DMS53 treated with DMSO at 0.1 percent for 48 hours (cell line): ENCODE measurements around the gene DFFB.
"Not testable (repeated sequence)": the region's sequence is repeated elsewhere in the genome, so short reads cannot be mapped to it uniquely, and the experiment has no call there.

ENCODE experiments used
- DNase-seq: peaks from one replicate; lab custom pipeline; 2025; ENCODE audit not compliant: unreplicated experiment; lab: John Stamatoyannopoulos, UW

The DFFB gene

GRCh38 chr1:3908886-3909517, 51.7 kb downstream of the DFFB start:
- no peak for DNase-seq

- DNase-seq: no peak
Measured at GRCh38 chr1:3909615-3910014, 52.3 kb downstream of the DFFB start.

DNA sequence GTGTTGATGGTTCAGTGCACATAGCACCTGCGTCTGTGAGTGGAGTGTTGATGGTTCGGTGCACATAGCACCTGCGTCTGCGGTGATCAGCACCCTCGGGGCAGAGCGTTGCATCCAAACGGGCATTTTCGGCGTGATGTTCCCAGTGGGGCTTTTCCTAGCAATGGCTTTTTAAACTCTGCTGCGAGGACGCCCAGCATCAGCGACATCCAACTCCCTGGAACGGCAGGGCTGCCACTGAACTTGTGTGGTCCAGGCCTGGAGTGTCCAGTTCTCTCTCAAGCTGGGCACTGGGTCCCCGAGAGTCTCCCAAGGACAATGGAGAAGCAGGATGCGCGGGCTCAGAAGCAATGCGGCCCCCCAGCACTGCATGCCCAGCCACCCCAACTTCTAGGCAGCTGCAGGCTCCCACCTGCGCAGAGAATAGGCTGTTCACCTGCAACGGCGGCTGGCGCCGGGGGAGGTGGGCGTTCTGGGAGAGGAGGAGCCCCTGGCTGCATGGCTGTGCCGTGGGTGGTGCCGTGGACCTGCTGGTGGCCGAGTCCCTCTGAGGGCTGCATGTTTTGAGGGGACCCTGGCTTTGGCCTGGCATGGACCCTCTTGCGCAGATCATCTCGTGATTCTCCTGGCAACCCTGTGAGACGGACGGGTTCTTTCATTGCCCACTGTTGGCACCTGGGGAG, 52.9 kb downstream of the DFFB start:
- peak; percentile 61 for DNase-seq

- DNase-seq: peak; percentile 81
Measured at GRCh38 chr1:3910857-3911845, 53.9 kb downstream of the DFFB start.

GRCh38 chr1:3911981-3912808, 54.9 kb downstream of the DFFB start:
- DNase-seq: no peak

GRCh38 chr1:3912809-3913685, 55.8 kb downstream of the DFFB start:
- no peak for DNase-seq

DNA sequence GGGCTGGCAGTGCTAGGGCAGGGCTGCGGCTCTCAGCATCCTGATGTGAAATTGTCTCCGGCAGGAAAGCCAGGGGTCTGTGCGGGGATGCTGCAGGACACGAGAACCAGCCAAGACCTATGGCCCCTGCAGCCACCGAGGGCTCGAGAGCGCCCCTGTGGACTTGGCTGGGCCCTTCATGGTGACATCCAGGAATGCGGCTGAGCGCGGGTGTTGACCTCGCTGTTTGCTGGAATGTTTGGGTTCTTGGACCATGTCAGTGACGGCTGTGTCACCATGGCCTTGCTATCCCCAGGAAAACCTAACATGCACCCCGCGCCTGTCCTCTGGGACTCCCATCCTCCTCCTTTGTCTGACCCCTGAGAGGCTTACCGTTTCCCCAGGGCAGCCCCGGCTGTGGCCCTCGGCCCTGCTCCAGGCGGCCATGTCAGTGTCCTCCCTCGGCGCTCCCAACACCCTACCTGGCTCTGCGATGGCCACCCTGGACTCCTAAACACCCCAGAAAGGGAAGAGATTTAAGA, 57.1 kb downstream of the DFFB start:
- no peak for DNase-seq

DNA sequence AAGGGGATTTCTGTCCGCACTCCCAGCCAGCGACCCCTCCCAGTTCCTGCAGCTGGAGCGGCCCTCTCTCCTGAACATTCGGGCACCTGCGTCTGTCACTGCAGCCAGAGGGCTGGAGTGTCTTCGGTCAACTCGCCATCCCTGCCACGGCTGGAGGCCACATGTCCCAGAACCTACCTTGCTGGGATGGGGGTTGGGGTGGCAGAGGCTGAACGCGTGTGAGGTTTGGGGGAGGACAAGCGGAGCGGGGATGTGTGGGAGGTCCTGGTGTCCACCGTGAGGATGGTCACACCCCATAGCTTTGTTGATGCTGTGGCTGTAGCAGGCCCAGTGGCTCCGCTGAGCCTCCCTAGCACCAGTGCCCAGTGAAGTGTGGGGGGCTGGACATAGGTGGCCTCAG, 57.6 kb downstream of the DFFB start:
- no peak for DNase-seq

- no peak for DNase-seq
Measured at GRCh38 chr1:3915551-3916121, 58.4 kb downstream of the DFFB start.

- no peak for DNase-seq
Measured at GRCh38 chr1:3917761-3918160, 60.5 kb downstream of the DFFB start.

GRCh38 chr1:3918359-3918758, 61.1 kb downstream of the DFFB start:
- not testable (repeated sequence) for DNase-seq

DNA sequence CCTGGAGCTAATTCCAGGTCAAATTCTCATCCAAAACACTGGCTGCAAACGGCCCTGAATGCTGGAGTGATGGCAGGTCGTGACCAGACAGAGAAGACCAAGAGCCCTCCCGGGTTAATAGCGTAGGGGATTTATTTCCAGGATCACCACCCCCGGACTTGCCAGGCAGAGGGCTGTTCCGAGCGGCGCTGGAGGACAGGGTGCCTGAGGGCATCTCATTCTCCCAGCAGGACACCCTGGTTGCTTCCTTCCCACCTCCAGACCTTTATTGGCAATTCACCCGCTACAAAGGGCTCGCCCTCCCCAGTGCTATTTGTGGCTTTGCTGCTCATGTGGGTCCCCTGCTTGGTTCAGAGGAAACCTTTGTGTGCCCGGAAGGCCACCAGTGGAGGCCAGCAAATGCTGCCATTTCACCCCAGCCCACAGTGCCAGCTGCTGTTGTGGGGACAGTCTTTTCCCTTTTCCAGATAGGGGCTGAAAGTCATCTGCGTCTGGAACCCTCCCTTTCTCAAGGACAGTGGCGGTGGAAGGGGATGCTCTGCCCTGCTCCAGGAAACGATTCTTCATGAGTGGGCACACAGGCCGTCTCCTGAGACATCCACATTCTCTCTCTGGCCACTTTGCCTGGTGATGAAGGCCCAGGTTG, 61.8 kb downstream of the DFFB start:
- DNase-seq: no peak

- no peak for DNase-seq
Measured at GRCh38 chr1:3919706-3920105, 62.4 kb downstream of the DFFB start.

- DNase-seq: no peak
Measured at GRCh38 chr1:3921765-3922164, 64.5 kb downstream of the DFFB start.

- DNase-seq: no peak
Measured at GRCh38 chr1:3922201-3922725, 65.0 kb downstream of the DFFB start.

GRCh38 chr1:3922851-3923250, 65.6 kb downstream of the DFFB start:
- no peak for DNase-seq

- no peak for DNase-seq
Measured at GRCh38 chr1:3923378-3924185, 66.3 kb downstream of the DFFB start.
